Transverse colon (tissue), 4 donors: ENCODE results near the gene GFPT1.

Experiments used
- CTCF ChIP-seq, 5 experiments: fragments of 200-600 bp in 3 of 5; fragments of 450-650 bp in 2 of 5; sonication (generic) in 3 of 5; IDR thresholded peaks; 1 replicate in 2 of 5; 2 replicates in 3 of 5; pipeline ENCODE4 v1.5.1; 2016 to 2017; ENCODE audit warnings: antibody characterized with exemption in 5 of 5, inconsistent platforms in 3 of 5, mild to moderate bottlenecking in 2 of 5, moderate library complexity in 1 of 5
- EP300 ChIP-seq: sonication (generic); formaldehyde crosslinking; IDR thresholded peaks from one replicate; pipeline ENCODE4 v1.6.1; 2017; ENCODE audit warnings: antibody characterized with exemption, low read depth
- POLR2A ChIP-seq: fragments of 450-650 bp; IDR thresholded peaks from one replicate; pipeline ENCODE4 v1.6.1; 2016; ENCODE audit warnings: antibody characterized with exemption, mild to moderate bottlenecking, moderate library complexity
- POLR2AphosphoS5 ChIP-seq, 3 donors: sonication (generic); formaldehyde crosslinking; IDR thresholded peaks; one replicate each; pipeline ENCODE4 v1.6.1; 2016; ENCODE audit warnings: antibody characterized with exemption in 3 of 3

DNA sequence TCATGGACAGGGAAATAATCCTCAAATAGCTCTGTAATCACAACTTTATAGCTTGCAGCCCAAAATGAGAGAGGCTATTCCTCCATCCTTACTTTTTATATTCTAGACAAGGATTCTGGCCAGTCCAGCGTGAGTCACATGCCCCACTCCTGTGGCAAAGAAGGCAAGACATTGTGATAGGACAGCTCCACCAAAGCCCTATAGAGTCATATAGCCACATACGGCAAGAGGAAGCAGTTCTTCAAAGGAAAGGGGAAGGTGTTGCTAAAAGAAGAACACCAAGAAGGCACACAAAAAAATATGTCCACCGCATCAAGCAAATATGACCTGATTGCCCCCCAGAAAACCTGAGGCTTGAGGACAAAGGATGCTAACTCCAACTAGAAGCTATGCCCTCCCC lies 3.4 kb upstream of the GFPT1 start:
- no peak for TF ChIP-seq POLR2A
- no peak for TF ChIP-seq CTCF (IDR thresholded peaks at IDR 0.05)
- TF ChIP-seq EP300: no peak
- TF ChIP-seq POLR2AphosphoS5 (IDR thresholded peaks at IDR 0.05): no peak
